Mammary epithelial cell (primary cell): ENCODE data around the gene PAK1IP1.

Source experiments
- CTCF ChIP-seq, 2 donors: IDR thresholded peaks in 1 of 2; conservative IDR thresholded peaks in 1 of 2; 2 replicates each; pipeline ENCODE4 v1.5.1; 2011 to 2012; ENCODE audit warnings: inconsistent platforms in 2 of 2, low read length in 2 of 2, mild to moderate bottlenecking in 2 of 2, control low read depth in 1 of 2, low read depth in 1 of 2; ENCODE audit not compliant: insufficient read depth in 1 of 2; ENCODE audit errors: extremely low read depth in 1 of 2
- EZH2 ChIP-seq: IDR thresholded peaks from 2 replicates; pipeline ENCODE4 v1.6.1; 2012; ENCODE audit warnings: low read length, inconsistent platforms, borderline replicate concordance

GRCh38 chr6:10725716-10726115, 30.9 kb downstream of the PAK1IP1 start:
- TF ChIP-seq CTCF (conservative IDR thresholded peaks at IDR 0.05 in 1 of 2, IDR thresholded peaks at IDR 0.05 in 1 of 2; ENCODE audit: extremely low read depth in 1 of 2, insufficient read depth in 1 of 2, low read depth in 1 of 2, low read length in 2 of 2) (no peak), EZH2 (no peak)
